ENCODE results near the gene LRWD1.

Gene LRWD1

GRCh38 chr7:102464577-102465280 is at the start of gene LRWD1, which contains the start of gene ALKBH4:
Gene LRWD1 (plus strand): TSS chr7:102464984. CDS start chr7:102465081, 97 bp downstream.
Gene ALKBH4 (minus strand): TSS chr7:102464863. CDS start chr7:102464836, 27 bp downstream.
- peak; percentile 39 for DNase-seq (ENCODE audit: low read depth)

GRCh38 chr7:102415685-102416225 is 49.0 kb upstream of the LRWD1 start:
- DNase-seq (ENCODE audit: low read depth), result no peak

GRCh38 chr7:102416406-102416805 is 48.4 kb upstream of the LRWD1 start:
- no peak for DNase-seq (ENCODE audit: low read depth)

GRCh38 chr7:102417105-102417504 is 47.7 kb upstream of the LRWD1 start:
- no peak for DNase-seq (ENCODE audit: low read depth)

- no peak for DNase-seq (ENCODE audit: low read depth)
Observed at GRCh38 chr7:102418592-102418991, 46.2 kb upstream of the LRWD1 start.

- no peak for DNase-seq (ENCODE audit: low read depth)
Observed at GRCh38 chr7:102421706-102422240, 43.0 kb upstream of the LRWD1 start.

GRCh38 chr7:102424129-102424551 is 40.6 kb upstream of the LRWD1 start:
- DNase-seq (ENCODE audit: low read depth), result no peak

- no peak for DNase-seq (ENCODE audit: low read depth)
Observed at GRCh38 chr7:102424787-102425218, 40.0 kb upstream of the LRWD1 start.

GRCh38 chr7:102425639-102426267 is 39.0 kb upstream of the LRWD1 start:
- no peak for DNase-seq (ENCODE audit: low read depth)

- no peak for DNase-seq (ENCODE audit: low read depth)
Observed at GRCh38 chr7:102426268-102427018, 38.3 kb upstream of the LRWD1 start.

GRCh38 chr7:102427019-102427405 is 37.8 kb upstream of the LRWD1 start:
- no peak for DNase-seq (ENCODE audit: low read depth)

GRCh38 chr7:102429141-102429899 is 35.5 kb upstream of the LRWD1 start:
- DNase-seq (ENCODE audit: low read depth), result no peak

- no peak for DNase-seq (ENCODE audit: low read depth)
Observed at GRCh38 chr7:102431617-102432298, 33.0 kb upstream of the LRWD1 start.

- DNase-seq (ENCODE audit: low read depth), result no peak
Observed at GRCh38 chr7:102432442-102433218, 32.2 kb upstream of the LRWD1 start.

- no peak for DNase-seq (ENCODE audit: low read depth)
Observed at GRCh38 chr7:102433219-102434038, 31.4 kb upstream of the LRWD1 start, which contains the start of gene ORAI2. Gene ORAI2 (plus strand): TSS chr7:102433575. CDS start chr7:102438957, 5,382 bp downstream.

GRCh38 chr7:102434039-102434486 is 30.7 kb upstream of the LRWD1 start:
- peak; percentile 8 for DNase-seq (ENCODE audit: low read depth)

GRCh38 chr7:102436118-102436517 is 28.7 kb upstream of the LRWD1 start:
- DNase-seq (ENCODE audit: low read depth), result no peak

GRCh38 chr7:102439963-102440795 is 24.6 kb upstream of the LRWD1 start:
- peak; percentile 49 for DNase-seq (ENCODE audit: low read depth)

Measured in HS-5 (cell line).